ENCODE results near the gene EFCAB6. TPM values are rescaled to one million over a fixed set of nuclear protein-coding genes. Genes with fewer than 3 reads are reported as not detected.
A peak's percentile ranks its signal among the peaks of the same experiment; 100 is the strongest.

EFCAB6 gene
- total RNA-seq, 6 experiments from 2014 or later = 0.29 to 1.5 (median 0.93) TPM

- H3K9me3 ChIP-seq = no peaks in the 10 kb centered on the region
- TF ChIP-seq POLR2A (IDR thresholded peaks at IDR 0.05) (no peak), CTCF (IDR thresholded peaks at IDR 0.05) (no peak)
- ATAC-seq (no peak), DNase-seq (no peak)
- H3K36me3 ChIP-seq = no peaks in the 10 kb centered on the region
- intact Hi-C loops (cut with DNase I) = no loop called here
- no peak overlapping the region for H3K27ac ChIP-seq
- no peak overlapping the region for H3K4me3 ChIP-seq
- H3K27me3 ChIP-seq = no peaks in the 10 kb centered on the region
- H3K4me1 ChIP-seq = no peaks in the 10 kb centered on the region
- 86% methylated on average over 5 of the region's 6 CpGs for WGBS (ENCODE audit: insufficient coverage, low coverage, low lambda C conversion rate, missing lambda C conversion rate)
Measured at GRCh38 chr22:43682851-43683250, 129.3 kb downstream of the EFCAB6 start.

GRCh38 chr22:43681731-43682360 is 130.3 kb downstream of the EFCAB6 start:
- WGBS (ENCODE audit: insufficient coverage, low coverage, low lambda C conversion rate, missing lambda C conversion rate) = 75% methylated on average over 5 of the region's 6 CpGs
- no peaks in the 10 kb centered on the region for H3K4me1 ChIP-seq
- TF ChIP-seq POLR2A (IDR thresholded peaks at IDR 0.05) (no peak), CTCF (IDR thresholded peaks at IDR 0.05) (no peak)
- H3K36me3 ChIP-seq = no peaks in the 10 kb centered on the region
- ATAC-seq = no peak
- intact Hi-C loops (cut with DNase I) = no loop called here
- H3K27me3 ChIP-seq = no peaks in the 10 kb centered on the region
- H3K4me3 ChIP-seq = no peak overlapping the region
- no peak overlapping the region for H3K27ac ChIP-seq
- DNase-seq = no peak
- H3K9me3 ChIP-seq = no peaks in the 10 kb centered on the region

DNA sequence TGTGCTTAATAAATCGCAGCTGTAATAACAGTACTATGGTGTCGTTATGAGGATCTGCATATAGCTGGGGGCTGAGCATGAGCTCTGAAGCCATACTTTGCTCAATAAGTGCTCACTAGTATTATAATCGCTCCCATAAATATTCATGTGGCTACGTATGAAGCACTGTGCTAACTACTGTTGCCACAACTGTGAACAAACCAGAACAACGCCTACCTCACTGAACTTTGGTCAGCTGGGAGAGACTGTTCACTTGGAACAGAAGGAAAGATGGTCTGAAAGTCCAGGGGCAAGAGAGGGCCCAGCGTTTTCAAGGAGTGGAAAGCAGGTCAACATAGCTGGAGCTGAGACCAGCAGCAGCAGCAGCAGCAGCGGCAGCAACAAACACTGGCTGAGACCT is 141.6 kb downstream of the EFCAB6 start:
- no peaks in the 10 kb centered on the region for H3K36me3 ChIP-seq
- no peaks in the 10 kb centered on the region for H3K4me1 ChIP-seq
- intact Hi-C loops (cut with DNase I) = no loop called here
- H3K4me3 ChIP-seq = no peak overlapping the region
- TF ChIP-seq POLR2A (IDR thresholded peaks at IDR 0.05) = no peak
- TF ChIP-seq CTCF (IDR thresholded peaks at IDR 0.05) = no peak
- WGBS (ENCODE audit: insufficient coverage, low coverage, low lambda C conversion rate, missing lambda C conversion rate) = 47% methylated on average over 6 of the region's 7 CpGs
- no peak overlapping the region for H3K27ac ChIP-seq
- H3K27me3 ChIP-seq = no peaks in the 10 kb centered on the region
- DNase-seq (no peak), ATAC-seq (peak; percentile 27 to 74 (median 68))
- no peaks in the 10 kb centered on the region for H3K9me3 ChIP-seq

DNA sequence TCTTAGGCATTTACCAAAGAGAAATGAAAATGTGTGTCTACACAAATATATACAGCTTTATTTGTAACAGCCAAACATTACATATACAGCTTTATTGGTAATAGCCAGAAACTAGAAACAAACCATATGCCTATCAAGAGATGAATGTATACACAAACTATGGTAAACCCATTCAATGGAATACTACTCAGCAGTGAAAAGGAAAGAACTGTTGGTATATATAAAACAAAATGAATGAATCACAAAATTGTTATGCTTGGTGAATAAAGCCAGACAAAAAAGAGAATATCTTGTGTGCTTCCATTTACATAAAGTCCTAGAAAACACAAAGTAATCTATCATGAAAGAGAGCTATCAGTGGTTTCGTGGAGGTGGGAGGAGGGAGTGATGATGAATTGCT is 142.9 kb downstream of the EFCAB6 start:
- no peaks in the 10 kb centered on the region for H3K4me1 ChIP-seq
- no peaks in the 10 kb centered on the region for H3K36me3 ChIP-seq
- WGBS (ENCODE audit: insufficient coverage, low coverage, low lambda C conversion rate, missing lambda C conversion rate) = 83% methylated on average over 1 of the region's 1 CpG
- no peak for TF ChIP-seq POLR2A (IDR thresholded peaks at IDR 0.05)
- intact Hi-C loops (cut with DNase I) = no loop called here
- no peaks in the 10 kb centered on the region for H3K9me3 ChIP-seq
- no peaks in the 10 kb centered on the region for H3K27me3 ChIP-seq
- H3K27ac ChIP-seq = no peak overlapping the region
- H3K4me3 ChIP-seq = no peak overlapping the region
- no peak for ATAC-seq
- DNase-seq = no peak

DNA sequence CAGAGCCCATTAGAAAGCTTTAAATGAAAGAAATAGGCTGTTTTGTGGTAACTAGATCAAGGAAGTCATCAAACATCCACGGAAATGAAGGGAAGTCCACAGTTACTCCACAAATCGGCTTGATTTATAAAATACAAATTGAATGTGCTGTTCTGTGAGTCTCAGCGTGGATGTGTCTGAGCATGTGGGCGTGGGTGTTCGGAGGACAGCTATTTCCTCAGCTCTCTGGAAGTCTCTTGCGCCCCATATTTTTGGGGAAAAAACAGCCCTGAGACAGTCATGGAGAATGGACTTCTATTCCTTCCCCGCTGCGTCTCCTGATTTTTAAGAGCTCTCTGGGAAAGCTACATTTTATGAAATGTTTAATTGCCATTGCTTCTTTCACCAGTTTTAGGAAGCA is 144.4 kb downstream of the EFCAB6 start:
- ATAC-seq (no peak), DNase-seq (no peak)
- Histone ChIP-seq H3K4me1 (no peaks in the 10 kb centered on the region), H3K9me3 (no peaks in the 10 kb centered on the region), H3K27ac (no peak overlapping the region), H3K4me3 (no peak overlapping the region), H3K27me3 (no peaks in the 10 kb centered on the region), H3K36me3 (no peaks in the 10 kb centered on the region)
- intact Hi-C loops (cut with DNase I) = no loop called here
- TF ChIP-seq CTCF (IDR thresholded peaks at IDR 0.05) (no peak), POLR2A (IDR thresholded peaks at IDR 0.05) (no peak)
- WGBS (ENCODE audit: insufficient coverage, low coverage, low lambda C conversion rate, missing lambda C conversion rate) = 73% methylated on average over 4 of the region's 8 CpGs

Measured in right lobe of liver (tissue), 6 donors.